ENCODE results near the gene OR13C5. TPM values are rescaled to one million over a fixed set of nuclear protein-coding genes. Genes with fewer than 3 reads are reported as not detected.

The OR13C5 gene
- total and polyA plus RNA-seq, 2 experiments from 2014 or later = not detected

DNA sequence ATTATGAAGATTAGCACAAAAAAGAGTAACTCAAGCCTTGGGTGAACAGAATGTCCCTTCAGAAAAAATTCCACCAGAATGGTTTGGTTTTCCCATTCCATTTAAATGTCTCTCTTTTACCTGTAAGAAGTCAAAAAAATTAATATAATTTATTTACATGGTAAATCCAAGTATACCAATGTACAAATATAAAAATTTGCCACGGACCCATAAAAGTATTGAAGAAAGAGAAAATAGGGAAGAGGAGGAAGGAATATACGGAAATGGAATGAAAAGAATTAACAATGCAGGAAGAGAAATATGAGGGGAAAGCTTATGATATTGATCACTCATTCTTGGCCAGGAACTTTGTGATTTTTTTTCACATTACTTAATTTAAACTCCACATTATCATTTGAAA is 18.9 kb upstream of the OR13C5 start, which contains the start of gene OR13C9 (continued):
- TF ChIP-seq, protein P1, sequence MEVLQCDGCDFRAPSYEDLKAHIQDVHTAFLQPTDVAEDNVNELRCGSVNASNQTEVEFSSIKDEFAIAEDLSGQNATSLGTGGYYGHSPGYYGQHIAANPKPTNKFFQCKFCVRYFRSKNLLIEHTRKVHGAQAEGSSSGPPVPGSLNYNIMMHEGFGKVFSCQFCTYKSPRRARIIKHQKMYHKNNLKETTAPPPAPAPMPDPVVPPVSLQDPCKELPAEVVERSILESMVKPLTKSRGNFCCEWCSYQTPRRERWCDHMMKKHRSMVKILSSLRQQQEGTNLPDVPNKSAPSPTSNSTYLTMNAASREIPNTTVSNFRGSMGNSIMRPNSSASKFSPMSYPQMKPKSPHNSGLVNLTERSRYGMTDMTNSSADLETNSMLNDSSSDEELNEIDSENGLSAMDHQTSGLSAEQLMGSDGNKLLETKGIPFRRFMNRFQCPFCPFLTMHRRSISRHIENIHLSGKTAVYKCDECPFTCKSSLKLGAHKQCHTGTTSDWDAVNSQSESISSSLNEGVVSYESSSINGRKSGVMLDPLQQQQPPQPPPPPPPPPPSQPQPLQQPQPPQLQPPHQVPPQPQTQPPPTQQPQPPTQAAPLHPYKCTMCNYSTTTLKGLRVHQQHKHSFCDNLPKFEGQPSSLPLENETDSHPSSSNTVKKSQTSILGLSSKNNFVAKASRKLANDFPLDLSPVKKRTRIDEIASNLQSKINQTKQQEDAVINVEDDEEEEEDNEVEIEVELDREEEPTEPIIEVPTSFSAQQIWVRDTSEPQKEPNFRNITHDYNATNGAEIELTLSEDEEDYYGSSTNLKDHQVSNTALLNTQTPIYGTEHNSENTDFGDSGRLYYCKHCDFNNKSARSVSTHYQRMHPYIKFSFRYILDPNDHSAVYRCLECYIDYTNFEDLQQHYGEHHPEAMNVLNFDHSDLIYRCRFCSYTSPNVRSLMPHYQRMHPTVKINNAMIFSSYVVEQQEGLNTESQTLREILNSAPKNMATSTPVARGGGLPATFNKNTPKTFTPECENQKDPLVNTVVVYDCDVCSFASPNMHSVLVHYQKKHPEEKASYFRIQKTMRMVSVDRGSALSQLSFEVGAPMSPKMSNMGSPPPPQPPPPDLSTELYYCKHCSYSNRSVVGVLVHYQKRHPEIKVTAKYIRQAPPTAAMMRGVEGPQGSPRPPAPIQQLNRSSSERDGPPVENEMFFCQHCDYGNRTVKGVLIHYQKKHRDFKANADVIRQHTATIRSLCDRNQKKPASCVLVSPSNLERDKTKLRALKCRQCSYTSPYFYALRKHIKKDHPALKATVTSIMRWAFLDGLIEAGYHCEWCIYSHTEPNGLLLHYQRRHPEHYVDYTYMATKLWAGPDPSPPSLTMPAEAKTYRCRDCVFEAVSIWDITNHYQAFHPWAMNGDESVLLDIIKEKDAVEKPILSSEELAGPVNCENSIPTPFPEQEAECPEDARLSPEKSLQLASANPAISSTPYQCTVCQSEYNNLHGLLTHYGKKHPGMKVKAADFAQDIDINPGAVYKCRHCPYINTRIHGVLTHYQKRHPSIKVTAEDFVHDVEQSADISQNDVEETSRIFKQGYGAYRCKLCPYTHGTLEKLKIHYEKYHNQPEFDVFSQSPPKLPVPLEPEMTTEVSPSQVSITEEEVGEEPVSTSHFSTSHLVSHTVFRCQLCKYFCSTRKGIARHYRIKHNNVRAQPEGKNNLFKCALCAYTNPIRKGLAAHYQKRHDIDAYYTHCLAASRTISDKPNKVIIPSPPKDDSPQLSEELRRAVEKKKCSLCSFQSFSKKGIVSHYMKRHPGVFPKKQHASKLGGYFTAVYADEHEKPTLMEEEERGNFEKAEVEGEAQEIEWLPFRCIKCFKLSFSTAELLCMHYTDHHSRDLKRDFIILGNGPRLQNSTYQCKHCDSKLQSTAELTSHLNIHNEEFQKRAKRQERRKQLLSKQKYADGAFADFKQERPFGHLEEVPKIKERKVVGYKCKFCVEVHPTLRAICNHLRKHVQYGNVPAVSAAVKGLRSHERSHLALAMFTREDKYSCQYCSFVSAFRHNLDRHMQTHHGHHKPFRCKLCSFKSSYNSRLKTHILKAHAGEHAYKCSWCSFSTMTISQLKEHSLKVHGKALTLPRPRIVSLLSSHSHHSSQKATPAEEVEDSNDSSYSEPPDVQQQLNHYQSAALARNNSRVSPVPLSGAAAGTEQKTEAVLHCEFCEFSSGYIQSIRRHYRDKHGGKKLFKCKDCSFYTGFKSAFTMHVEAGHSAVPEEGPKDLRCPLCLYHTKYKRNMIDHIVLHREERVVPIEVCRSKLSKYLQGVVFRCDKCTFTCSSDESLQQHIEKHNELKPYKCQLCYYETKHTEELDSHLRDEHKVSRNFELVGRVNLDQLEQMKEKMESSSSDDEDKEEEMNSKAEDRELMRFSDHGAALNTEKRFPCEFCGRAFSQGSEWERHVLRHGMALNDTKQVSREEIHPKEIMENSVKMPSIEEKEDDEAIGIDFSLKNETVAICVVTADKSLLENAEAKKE (CRISPR knock-in tag; IDR thresholded peaks at IDR 0.05) = no peak
- TF ChIP-seq EZH2 (IDR thresholded peaks at IDR 0.05; ENCODE audit: low read depth, unreplicated experiment) (no peak), NANOG (IDR thresholded peaks at IDR 0.05; ENCODE audit: borderline replicate concordance) (no peak)
- TF ChIP-seq, protein P2, sequence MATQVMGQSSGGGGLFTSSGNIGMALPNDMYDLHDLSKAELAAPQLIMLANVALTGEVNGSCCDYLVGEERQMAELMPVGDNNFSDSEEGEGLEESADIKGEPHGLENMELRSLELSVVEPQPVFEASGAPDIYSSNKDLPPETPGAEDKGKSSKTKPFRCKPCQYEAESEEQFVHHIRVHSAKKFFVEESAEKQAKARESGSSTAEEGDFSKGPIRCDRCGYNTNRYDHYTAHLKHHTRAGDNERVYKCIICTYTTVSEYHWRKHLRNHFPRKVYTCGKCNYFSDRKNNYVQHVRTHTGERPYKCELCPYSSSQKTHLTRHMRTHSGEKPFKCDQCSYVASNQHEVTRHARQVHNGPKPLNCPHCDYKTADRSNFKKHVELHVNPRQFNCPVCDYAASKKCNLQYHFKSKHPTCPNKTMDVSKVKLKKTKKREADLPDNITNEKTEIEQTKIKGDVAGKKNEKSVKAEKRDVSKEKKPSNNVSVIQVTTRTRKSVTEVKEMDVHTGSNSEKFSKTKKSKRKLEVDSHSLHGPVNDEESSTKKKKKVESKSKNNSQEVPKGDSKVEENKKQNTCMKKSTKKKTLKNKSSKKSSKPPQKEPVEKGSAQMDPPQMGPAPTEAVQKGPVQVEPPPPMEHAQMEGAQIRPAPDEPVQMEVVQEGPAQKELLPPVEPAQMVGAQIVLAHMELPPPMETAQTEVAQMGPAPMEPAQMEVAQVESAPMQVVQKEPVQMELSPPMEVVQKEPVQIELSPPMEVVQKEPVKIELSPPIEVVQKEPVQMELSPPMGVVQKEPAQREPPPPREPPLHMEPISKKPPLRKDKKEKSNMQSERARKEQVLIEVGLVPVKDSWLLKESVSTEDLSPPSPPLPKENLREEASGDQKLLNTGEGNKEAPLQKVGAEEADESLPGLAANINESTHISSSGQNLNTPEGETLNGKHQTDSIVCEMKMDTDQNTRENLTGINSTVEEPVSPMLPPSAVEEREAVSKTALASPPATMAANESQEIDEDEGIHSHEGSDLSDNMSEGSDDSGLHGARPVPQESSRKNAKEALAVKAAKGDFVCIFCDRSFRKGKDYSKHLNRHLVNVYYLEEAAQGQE (IDR thresholded peaks at IDR 0.05; ENCODE audit: unreplicated experiment) = no peak

DNA sequence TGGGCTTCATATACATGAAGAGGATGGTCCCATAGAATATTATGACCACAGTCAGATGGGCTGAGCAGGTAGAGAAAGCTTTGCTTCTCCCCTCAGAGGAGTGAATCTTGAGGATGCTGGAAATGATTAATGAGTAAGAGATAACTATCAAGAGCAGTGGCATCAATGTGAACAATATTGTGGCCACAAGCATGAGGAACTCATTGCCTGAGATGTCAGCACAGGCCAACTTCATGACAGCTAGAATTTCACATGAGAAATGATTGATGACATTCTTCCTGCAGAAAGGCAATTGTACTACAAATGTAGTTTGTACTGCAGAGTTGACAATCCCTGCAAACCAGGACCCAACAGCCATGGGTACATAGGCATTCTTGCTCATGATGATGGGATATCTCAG is 18.2 kb upstream of the OR13C5 start:
- Mint-ChIP-seq H3K4me1 (no peaks in the 10 kb centered on the region), H3K27me3 (ENCODE audit: insufficient read depth, low read depth, poor library complexity) (no peaks in the 10 kb centered on the region), H3K4me3 (no peak overlapping the region), H3K36me3 (ENCODE audit: low read depth) (no peaks in the 10 kb centered on the region), H3K27ac (no peak overlapping the region), H3K9me3 (no peaks in the 10 kb centered on the region)
- H3K36me3 ChIP-seq (ENCODE audit: insufficient read depth) = no peaks in the 10 kb centered on the region
- H3K4me3 ChIP-seq = no peak overlapping the region
- H4K20me1 ChIP-seq (replicated peaks; ENCODE audit: insufficient read depth) = no peaks in the 10 kb centered on the region
- H3K4me2 ChIP-seq = no peak overlapping the region
- no peak for DNase-seq (ENCODE audit: low spot score)
- no peak overlapping the region for H2AFZ ChIP-seq
- H3F3A ChIP-seq (replicated peaks; ENCODE audit: low read depth) = no peaks in the 10 kb centered on the region
- no peak for ATAC-seq
- no peaks in the 10 kb centered on the region for H3K4me1 ChIP-seq (ENCODE audit: insufficient read depth)
- no peaks in the 10 kb centered on the region for H3K9me2 ChIP-seq (ENCODE audit: insufficient read depth)
- no peak overlapping the region for H3K27ac ChIP-seq (ENCODE audit: low read depth)
- H3K79me2 ChIP-seq (replicated peaks; ENCODE audit: insufficient read depth) = no peaks in the 10 kb centered on the region
- no peaks in the 10 kb centered on the region for H3K27me3 ChIP-seq (ENCODE audit: insufficient read depth)
- TF ChIP-seq EZH2 (IDR thresholded peaks at IDR 0.05; ENCODE audit: low read depth, unreplicated experiment) = no peak
- no peak for TF ChIP-seq NANOG (IDR thresholded peaks at IDR 0.05; ENCODE audit: borderline replicate concordance)
- no peak for TF ChIP-seq EZH2phosphoT487 (IDR thresholded peaks at IDR 0.05; ENCODE audit: unreplicated experiment)
- TF ChIP-seq, protein P3, sequence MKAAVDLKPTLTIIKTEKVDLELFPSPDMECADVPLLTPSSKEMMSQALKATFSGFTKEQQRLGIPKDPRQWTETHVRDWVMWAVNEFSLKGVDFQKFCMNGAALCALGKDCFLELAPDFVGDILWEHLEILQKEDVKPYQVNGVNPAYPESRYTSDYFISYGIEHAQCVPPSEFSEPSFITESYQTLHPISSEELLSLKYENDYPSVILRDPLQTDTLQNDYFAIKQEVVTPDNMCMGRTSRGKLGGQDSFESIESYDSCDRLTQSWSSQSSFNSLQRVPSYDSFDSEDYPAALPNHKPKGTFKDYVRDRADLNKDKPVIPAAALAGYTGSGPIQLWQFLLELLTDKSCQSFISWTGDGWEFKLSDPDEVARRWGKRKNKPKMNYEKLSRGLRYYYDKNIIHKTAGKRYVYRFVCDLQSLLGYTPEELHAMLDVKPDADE (IDR thresholded peaks at IDR 0.05) = no peak
- no peak for TF ChIP-seq POLR2AphosphoS5 (IDR thresholded peaks at IDR 0.05; ENCODE audit: low read depth)
- no peak for TF ChIP-seq ZNF114 (CRISPR knock-in tag; IDR thresholded peaks at IDR 0.05)
- TF ChIP-seq, protein P2 (IDR thresholded peaks at IDR 0.05; ENCODE audit: unreplicated experiment) = no peak
- no peak for TF ChIP-seq CREB1 (CRISPR knock-in tag; IDR thresholded peaks at IDR 0.05; ENCODE audit: low read depth)

Data from GM23338 (cell line).